Measurements from ENCODE around the gene KIF21B.

DNA sequence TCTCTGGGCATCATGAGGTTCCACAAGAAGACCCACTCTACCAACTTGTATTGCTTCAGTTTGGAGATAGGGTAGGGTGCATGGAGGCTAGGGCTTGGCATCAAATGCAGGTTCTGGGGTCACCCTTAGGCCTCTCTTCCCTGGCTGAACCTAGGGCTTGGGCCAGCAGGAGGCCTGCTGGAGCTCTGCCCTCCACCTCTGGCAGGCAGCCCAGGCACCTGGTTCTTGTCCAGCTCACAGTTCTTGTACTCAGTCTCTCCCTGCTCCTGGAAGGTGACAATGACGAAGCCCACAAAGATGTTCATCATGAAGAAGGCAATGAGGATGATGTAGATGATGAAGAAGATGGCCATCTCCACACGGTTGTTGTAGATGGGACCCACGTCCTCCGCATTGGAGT, 37.5 kb upstream of the KIF21B start:
- TF ChIP-seq, protein P1, sequence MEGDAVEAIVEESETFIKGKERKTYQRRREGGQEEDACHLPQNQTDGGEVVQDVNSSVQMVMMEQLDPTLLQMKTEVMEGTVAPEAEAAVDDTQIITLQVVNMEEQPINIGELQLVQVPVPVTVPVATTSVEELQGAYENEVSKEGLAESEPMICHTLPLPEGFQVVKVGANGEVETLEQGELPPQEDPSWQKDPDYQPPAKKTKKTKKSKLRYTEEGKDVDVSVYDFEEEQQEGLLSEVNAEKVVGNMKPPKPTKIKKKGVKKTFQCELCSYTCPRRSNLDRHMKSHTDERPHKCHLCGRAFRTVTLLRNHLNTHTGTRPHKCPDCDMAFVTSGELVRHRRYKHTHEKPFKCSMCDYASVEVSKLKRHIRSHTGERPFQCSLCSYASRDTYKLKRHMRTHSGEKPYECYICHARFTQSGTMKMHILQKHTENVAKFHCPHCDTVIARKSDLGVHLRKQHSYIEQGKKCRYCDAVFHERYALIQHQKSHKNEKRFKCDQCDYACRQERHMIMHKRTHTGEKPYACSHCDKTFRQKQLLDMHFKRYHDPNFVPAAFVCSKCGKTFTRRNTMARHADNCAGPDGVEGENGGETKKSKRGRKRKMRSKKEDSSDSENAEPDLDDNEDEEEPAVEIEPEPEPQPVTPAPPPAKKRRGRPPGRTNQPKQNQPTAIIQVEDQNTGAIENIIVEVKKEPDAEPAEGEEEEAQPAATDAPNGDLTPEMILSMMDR (IDR thresholded peaks at IDR 0.05): no peak
- TF ChIP-seq POLR2A (IDR thresholded peaks at IDR 0.05): no peak
